OCI-LY3 (cell line): ENCODE data around the gene PRMT9.

ENCODE experiments used
- H2AFZ ChIP-seq: fragments of 200-600, 300-600 bp; shearing (Covaris generic); 2 replicates; pipeline ENCODE4 v1.6.0; 2014; ENCODE audit warnings: antibody characterized with exemption, low read depth, low read length
- H3K27ac ChIP-seq: fragments of 200-600, 300-600 bp; sonication (generic); 2 replicates; pipeline ENCODE4 v1.5.1; 2014; ENCODE audit warnings: mild to moderate bottlenecking, low read length, moderate library complexity, mixed read lengths
- H3K27me3 ChIP-seq: fragments of 200-600, 300-600 bp; sonication (generic); 2 replicates; pipeline ENCODE4 v1.6.1; 2014; ENCODE audit warnings: low read depth, low read length, mixed read lengths
- H3K36me3 ChIP-seq: fragments of 200-600, 300-600 bp; sonication (generic); replicated peaks from 2 replicates; pipeline ENCODE3; 2014; ENCODE audit warnings: low read depth, low read length, mixed read lengths
- H3K4me1 ChIP-seq: fragments of 300-600, 200-600 bp; sonication (generic); 2 replicates; pipeline ENCODE4 v1.6.1; 2014; ENCODE audit warnings: low read length, mixed read lengths
- H3K4me2 ChIP-seq: fragments of 200-600, 300-600 bp; sonication (generic); 2 replicates; pipeline ENCODE4 v1.6.1; 2014; ENCODE audit warnings: low read length, mixed read lengths
- H3K4me3 ChIP-seq: fragments of 300-600, 200-600 bp; sonication (generic); 2 replicates; pipeline ENCODE4 v1.5.1; 2014; ENCODE audit warnings: antibody characterized with exemption, mild to moderate bottlenecking, low read length, moderate library complexity
- H3K79me2 ChIP-seq: fragments of 300-600, 200-600 bp; shearing (Covaris generic); 2 replicates; pipeline ENCODE4 v1.6.1; 2014; ENCODE audit warnings: mild to moderate bottlenecking, low read length, mixed read lengths
- H3K9ac ChIP-seq: fragments of 300-600, 200-600 bp; shearing (Covaris generic); 2 replicates; pipeline ENCODE4 v1.6.0; 2014; ENCODE audit warnings: mild to moderate bottlenecking, low read length, moderate library complexity
- H3K9me3 ChIP-seq: fragments of 200-600, 300-600 bp; shearing (Covaris generic); 2 replicates; pipeline ENCODE4 v1.6.1; 2014; ENCODE audit warnings: low read length, mixed read lengths; ENCODE audit not compliant: insufficient read depth
- H4K20me1 ChIP-seq: fragments of 200-600, 300-600 bp; sonication (generic); 2 replicates; pipeline ENCODE4 v1.6.1; 2016; ENCODE audit warnings: low read length, mixed read lengths; ENCODE audit not compliant: insufficient read depth
- CTCF ChIP-seq: fragments of 200-600, 300-600 bp; sonication (generic); IDR thresholded peaks from 2 replicates; pipeline ENCODE4 v1.5.1; 2014; ENCODE audit warnings: antibody characterized with exemption, low read length, low read depth
- EZH2phosphoT487 ChIP-seq: fragments of 200-600 bp; shearing (Covaris generic); IDR thresholded peaks from 2 replicates; pipeline ENCODE4 v1.6.1; 2018; ENCODE audit warnings: antibody characterized with exemption, mixed run types, low read depth

Gene PRMT9

GRCh38 chr4:147645099-147645498 is 38.9 kb downstream of the PRMT9 start:
- TF ChIP-seq CTCF (no peak), EZH2phosphoT487 (no peak)
- 0 out of 2 replicates have a peak, but pooled peaks cover 4% of the 10 kb centered on the region for H4K20me1 ChIP-seq
- H2AFZ ChIP-seq, result no peak overlapping the region
- no peak overlapping the region for H3K4me2 ChIP-seq
- no peaks in the 10 kb centered on the region for H3K9me3 ChIP-seq
- H3K36me3 ChIP-seq, result peaks cover 26% of the 10 kb centered on the region
- H3K9ac ChIP-seq, result no peak overlapping the region
- peaks cover 31% of the 10 kb centered on the region; the same call in 1 of the 2 replicates for H3K79me2 ChIP-seq
- H3K4me3 ChIP-seq, result no peak overlapping the region
- H3K27ac ChIP-seq, result no peak overlapping the region
- no peaks in the 10 kb centered on the region for H3K27me3 ChIP-seq
- no peaks in the 10 kb centered on the region for H3K4me1 ChIP-seq

GRCh38 chr4:147644471-147644870 is 39.5 kb downstream of the PRMT9 start:
- peaks cover 27% of the 10 kb centered on the region; the same call in 1 of the 2 replicates for H3K79me2 ChIP-seq
- H3K27me3 ChIP-seq, result no peaks in the 10 kb centered on the region
- no peak overlapping the region for H3K4me2 ChIP-seq
- no peaks in the 10 kb centered on the region for H3K4me1 ChIP-seq
- H3K9ac ChIP-seq, result no peak overlapping the region
- no peak overlapping the region for H2AFZ ChIP-seq
- H3K9me3 ChIP-seq, result no peaks in the 10 kb centered on the region
- no peak overlapping the region for H3K27ac ChIP-seq
- peaks cover 26% of the 10 kb centered on the region for H3K36me3 ChIP-seq
- no peak for TF ChIP-seq CTCF
- TF ChIP-seq EZH2phosphoT487, result no peak
- no peak overlapping the region for H3K4me3 ChIP-seq
- H4K20me1 ChIP-seq, result 0 out of 2 replicates have a peak, but pooled peaks cover 4% of the 10 kb centered on the region

- TF ChIP-seq CTCF (no peak), EZH2phosphoT487 (no peak)
- H3K9ac ChIP-seq, result no peak overlapping the region
- no peak overlapping the region for H2AFZ ChIP-seq
- H3K4me3 ChIP-seq, result no peak overlapping the region
- H3K79me2 ChIP-seq, result peaks cover 23% of the 10 kb centered on the region; the same call in 1 of the 2 replicates
- H3K27me3 ChIP-seq, result no peaks in the 10 kb centered on the region
- peaks cover 25% of the 10 kb centered on the region for H3K36me3 ChIP-seq
- no peak overlapping the region for H3K4me2 ChIP-seq
- H3K27ac ChIP-seq, result no peak overlapping the region
- H4K20me1 ChIP-seq, result 0 out of 2 replicates have a peak, but pooled peaks cover 4% of the 10 kb centered on the region
- no peaks in the 10 kb centered on the region for H3K9me3 ChIP-seq
- H3K4me1 ChIP-seq, result peaks cover 6% of the 10 kb centered on the region; the same call in 1 of the 2 replicates
Measured at GRCh38 chr4:147643616-147644015, 40.3 kb downstream of the PRMT9 start.

- Histone ChIP-seq H3K79me2 (0 out of 2 replicates have a peak, but pooled peaks cover 5% of the 10 kb centered on the region), H3K4me3 (no peak overlapping the region), H4K20me1 (no peaks in the 10 kb centered on the region), H3K36me3 (peaks cover 40% of the 10 kb centered on the region), H3K9ac (no peak overlapping the region), H3K9me3 (no peaks in the 10 kb centered on the region), H3K27me3 (no peaks in the 10 kb centered on the region), H2AFZ (no peak overlapping the region), H3K4me2 (no peak overlapping the region), H3K27ac (no peak overlapping the region), H3K4me1 (peaks cover 6% of the 10 kb centered on the region; the same call in 1 of the 2 replicates)
- TF ChIP-seq EZH2phosphoT487 (no peak), CTCF (no peak)
Measured at GRCh38 chr4:147640331-147640730, 43.6 kb downstream of the PRMT9 start.
